ENCODE measurements around the gene SLC44A5. TPM values are rescaled to one million over a fixed set of nuclear protein-coding genes. Genes with fewer than 3 reads are reported as not detected.

The SLC44A5 gene
- total and polyA plus RNA-seq, 10 of the 15 experiments (the other 5 are each of a cell fraction or from before 2014, with no cell fraction given) = 0.04 to 1.3 TPM; not detected in 8

DNA sequence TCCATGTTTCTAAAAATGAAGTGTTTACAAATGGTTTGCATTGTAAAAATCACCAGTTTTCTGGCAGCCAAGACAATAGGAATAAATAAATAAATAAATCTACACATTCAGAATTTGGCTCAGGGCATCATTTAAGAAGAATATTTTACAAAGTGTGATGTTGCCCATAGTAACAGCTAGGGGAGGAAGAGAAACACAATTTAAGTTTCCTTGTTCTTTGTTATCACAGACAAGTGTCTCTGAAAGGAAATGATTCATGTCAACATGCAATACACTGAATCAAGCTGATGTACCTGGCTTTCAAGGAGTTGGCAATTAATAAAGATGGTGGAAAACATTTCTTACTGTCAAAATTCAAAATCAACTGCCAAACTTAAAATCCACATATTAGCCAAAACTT is 402.1 kb downstream of the SLC44A5 start:
- intact Hi-C loops (cut with micrococcal nuclease; ENCODE audit: unreplicated experiment) = no loop called here
- H3K4me2 ChIP-seq (ENCODE audit: control insufficient read depth, insufficient read depth) = no peak overlapping the region
- CTCF ChIA-PET = interaction anchor here (1.0 to 2.4 kb wide), 6 partner anchors 15 to 441 kb away, joined by 3 to 7 read pairs (median 4); no protein-coding TSS in a partner anchor

More for the DNA sequence above, 402.1 kb downstream of the SLC44A5 start:
- no peaks in the 10 kb centered on the region for H3K9me3 ChIP-seq (replicated peaks; ENCODE audit: control insufficient read depth, insufficient read depth, low read length)
- H3K27me3 ChIP-seq (replicated peaks in 1 of 2; ENCODE audit: control insufficient read depth in 2 of 2, insufficient read depth in 2 of 2, low read length in 1 of 2) = no peaks in the 10 kb centered on the region
- in situ Hi-C loops (cut with MboI) = loop anchor here (5.0 kb wide), 1 partner anchor 442 kb away; no protein-coding TSS in a partner anchor
- no peaks in the 10 kb centered on the region for H3K79me2 ChIP-seq (ENCODE audit: control insufficient read depth, insufficient read depth, low read length)
- BruUV-seq (replicated peaks) = no TSS peak
- no peak for ATAC-seq
- no peaks in the 10 kb centered on the region for H3K4me1 ChIP-seq (ENCODE audit: control insufficient read depth, insufficient read depth, low read length)
- FAIRE-seq = no peak
- H4K20me1 ChIP-seq (ENCODE audit: control insufficient read depth, insufficient read depth) = no peaks in the 10 kb centered on the region
- no peak overlapping the region for H3K9ac ChIP-seq (ENCODE audit: control insufficient read depth, insufficient read depth, low read length)
- no peak overlapping the region for H2AFZ ChIP-seq (ENCODE audit: control insufficient read depth, low read depth, low read length)
- POLR2A ChIA-PET = no interaction called here
- no peak overlapping the region for H3K4me3 ChIP-seq
- RAD21 ChIA-PET (ENCODE audit: unreplicated experiment) = no interaction called here
- no peak for DNase-seq (ENCODE audit: low read depth, low spot score)
- TF ChIP-seq, protein P1, sequence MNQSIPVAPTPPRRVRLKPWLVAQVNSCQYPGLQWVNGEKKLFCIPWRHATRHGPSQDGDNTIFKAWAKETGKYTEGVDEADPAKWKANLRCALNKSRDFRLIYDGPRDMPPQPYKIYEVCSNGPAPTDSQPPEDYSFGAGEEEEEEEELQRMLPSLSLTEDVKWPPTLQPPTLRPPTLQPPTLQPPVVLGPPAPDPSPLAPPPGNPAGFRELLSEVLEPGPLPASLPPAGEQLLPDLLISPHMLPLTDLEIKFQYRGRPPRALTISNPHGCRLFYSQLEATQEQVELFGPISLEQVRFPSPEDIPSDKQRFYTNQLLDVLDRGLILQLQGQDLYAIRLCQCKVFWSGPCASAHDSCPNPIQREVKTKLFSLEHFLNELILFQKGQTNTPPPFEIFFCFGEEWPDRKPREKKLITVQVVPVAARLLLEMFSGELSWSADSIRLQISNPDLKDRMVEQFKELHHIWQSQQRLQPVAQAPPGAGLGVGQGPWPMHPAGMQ (IDR thresholded peaks at IDR 0.05; ENCODE audit: borderline replicate concordance) = no peak
- TF ChIP-seq, protein P2, sequence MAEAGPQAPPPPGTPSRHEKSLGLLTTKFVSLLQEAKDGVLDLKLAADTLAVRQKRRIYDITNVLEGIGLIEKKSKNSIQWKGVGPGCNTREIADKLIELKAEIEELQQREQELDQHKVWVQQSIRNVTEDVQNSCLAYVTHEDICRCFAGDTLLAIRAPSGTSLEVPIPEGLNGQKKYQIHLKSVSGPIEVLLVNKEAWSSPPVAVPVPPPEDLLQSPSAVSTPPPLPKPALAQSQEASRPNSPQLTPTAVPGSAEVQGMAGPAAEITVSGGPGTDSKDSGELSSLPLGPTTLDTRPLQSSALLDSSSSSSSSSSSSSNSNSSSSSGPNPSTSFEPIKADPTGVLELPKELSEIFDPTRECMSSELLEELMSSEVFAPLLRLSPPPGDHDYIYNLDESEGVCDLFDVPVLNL (IDR thresholded peaks at IDR 0.05; ENCODE audit: low read depth, low read length) = no peak
- TF ChIP-seq RCOR1 (conservative IDR thresholded peaks at IDR 0.05; ENCODE audit: low read depth, low read length) = no peak
- no peak for TF ChIP-seq PML (IDR thresholded peaks at IDR 0.05; ENCODE audit: low read length)
- TF ChIP-seq CREM (IDR thresholded peaks at IDR 0.05; ENCODE audit: low read depth) = no peak
- TF ChIP-seq NFYB (IDR thresholded peaks at IDR 0.05; ENCODE audit: insufficient read depth, low read depth, low read length) = no peak
- TF ChIP-seq ZNF622 (IDR thresholded peaks at IDR 0.05) = no peak
- TF ChIP-seq TAF1 (IDR thresholded peaks at IDR 0.05; ENCODE audit: borderline replicate concordance, low read depth, low read length) = no peak
- TF ChIP-seq TCF12 (IDR thresholded peaks at IDR 0.05; ENCODE audit: low read depth, low read length) = no peak
- TF ChIP-seq ESRRA (IDR thresholded peaks at IDR 0.05; ENCODE audit: low read length) = no peak
- no peak for TF ChIP-seq RFX5 (IDR thresholded peaks at IDR 0.05; ENCODE audit: low read depth, low read length)
- TF ChIP-seq MYB (IDR thresholded peaks at IDR 0.05; ENCODE audit: borderline replicate concordance, low read depth, low read length) = no peak
- TF ChIP-seq STAT3 (IDR thresholded peaks at IDR 0.05; ENCODE audit: low read depth, low read length) = no peak
- SMC1A ChIA-PET (ENCODE audit: uncharacterized antibody, unreplicated experiment) = interaction anchor here (1.0 kb wide), 2 partner anchors 16 to 440 kb away, joined by 3 to 5 read pairs; no protein-coding TSS in a partner anchor
- H3K36me3 ChIP-seq (ENCODE audit: control insufficient read depth in 2 of 2, insufficient read depth in 2 of 2, low read length in 1 of 2) = no peaks in the 10 kb centered on the region
- H3K27ac ChIP-seq (ENCODE audit: control insufficient read depth, insufficient read depth) = no peak overlapping the region

Measured in GM12878 (cell line).